HFFc6 (cell line): Measurements from ENCODE around the gene PID1. TPM values are rescaled to one million over a fixed set of nuclear protein-coding genes. Genes with fewer than 3 reads are reported as not detected.
A peak's percentile ranks its signal among the peaks of the same experiment; 100 is the strongest.

Source experiments
- DNase-seq: peaks from one replicate; pipeline ENCODE4 v3.0.0-alpha.2; 2018
- H3K27ac Mint-ChIP-seq: 2 replicates; pipeline ENCODE4 v1.8.0; 2020; ENCODE audit warnings: mild to moderate bottlenecking, mixed read lengths
- H3K27me3 Mint-ChIP-seq: 2 replicates; pipeline ENCODE4 v1.8.0; 2021; ENCODE audit warnings: mild to moderate bottlenecking, moderate library complexity, mixed read lengths; ENCODE audit not compliant: insufficient read depth
- H3K36me3 Mint-ChIP-seq: 2 replicates; pipeline ENCODE4 v1.8.0; 2021; ENCODE audit warnings: low read depth, mixed read lengths
- H3K4me1 Mint-ChIP-seq: 2 replicates; pipeline ENCODE4 v1.8.0; 2020; ENCODE audit warnings: low read depth, mixed read lengths
- H3K4me3 Mint-ChIP-seq: 2 replicates; pipeline ENCODE4 v1.8.0; 2020; ENCODE audit warnings: mild to moderate bottlenecking, moderate library complexity, mixed read lengths
- H3K9me3 Mint-ChIP-seq: 2 replicates; pipeline ENCODE4 v1.8.0; 2020; ENCODE audit warnings: mild to moderate bottlenecking, mixed read lengths
- total RNA-seq, 6 experiments: library from RNA; stranded (reverse); fragmentation: NEBNext Ultra II Directional; extraction: Animal tissue kit (Norgen Biotek cat#: 25700); gene quantifications; 2 replicates in 1 of 6; 3 replicates in 5 of 6; pipeline ENCODE4 v1.2.3, GENCODE V29; 2021
- TF ChIP-seq, protein P1 (sequence below): fragments of 200-600 bp; sonication (generic); IDR thresholded peaks from 2 replicates; pipeline ENCODE4 v1.5.0; 2021; ENCODE audit warnings: antibody characterized with exemption, mild to moderate bottlenecking

The PID1 gene
- total RNA-seq, 6 experiments from 2014 or later = 6.7 to 9.1 (median 8.6) TPM

DNA sequence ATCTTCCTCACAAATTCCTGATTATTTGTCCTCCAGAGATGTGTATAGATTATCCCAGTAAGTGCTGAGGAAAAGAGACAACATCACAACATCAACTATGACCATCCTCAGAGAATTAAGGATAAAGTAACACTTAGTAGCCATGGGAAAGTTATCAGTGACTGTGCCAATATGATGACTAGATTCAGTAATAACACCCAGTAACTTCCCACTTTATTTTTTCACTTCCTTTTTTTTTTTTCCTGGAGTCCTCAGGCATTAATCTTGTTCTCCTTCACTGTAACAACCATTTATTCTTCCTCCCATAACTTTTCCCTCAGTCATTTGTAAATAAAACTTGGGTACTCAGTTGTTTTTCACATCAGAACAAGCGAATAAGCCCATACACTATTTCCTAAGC, 16.7 kb upstream of the PID1 start:
- Mint-ChIP-seq H3K9me3 (peaks cover 9% of the 10 kb centered on the region), H3K4me3 (no peak overlapping the region), H3K27ac (no peak overlapping the region), H3K27me3 (no peaks in the 10 kb centered on the region), H3K4me1 (peaks cover 9% of the 10 kb centered on the region), H3K36me3 (peaks cover 4% of the 10 kb centered on the region; the same call in 1 of the 2 replicates)
- DNase-seq = no peak
- TF ChIP-seq, protein P1, sequence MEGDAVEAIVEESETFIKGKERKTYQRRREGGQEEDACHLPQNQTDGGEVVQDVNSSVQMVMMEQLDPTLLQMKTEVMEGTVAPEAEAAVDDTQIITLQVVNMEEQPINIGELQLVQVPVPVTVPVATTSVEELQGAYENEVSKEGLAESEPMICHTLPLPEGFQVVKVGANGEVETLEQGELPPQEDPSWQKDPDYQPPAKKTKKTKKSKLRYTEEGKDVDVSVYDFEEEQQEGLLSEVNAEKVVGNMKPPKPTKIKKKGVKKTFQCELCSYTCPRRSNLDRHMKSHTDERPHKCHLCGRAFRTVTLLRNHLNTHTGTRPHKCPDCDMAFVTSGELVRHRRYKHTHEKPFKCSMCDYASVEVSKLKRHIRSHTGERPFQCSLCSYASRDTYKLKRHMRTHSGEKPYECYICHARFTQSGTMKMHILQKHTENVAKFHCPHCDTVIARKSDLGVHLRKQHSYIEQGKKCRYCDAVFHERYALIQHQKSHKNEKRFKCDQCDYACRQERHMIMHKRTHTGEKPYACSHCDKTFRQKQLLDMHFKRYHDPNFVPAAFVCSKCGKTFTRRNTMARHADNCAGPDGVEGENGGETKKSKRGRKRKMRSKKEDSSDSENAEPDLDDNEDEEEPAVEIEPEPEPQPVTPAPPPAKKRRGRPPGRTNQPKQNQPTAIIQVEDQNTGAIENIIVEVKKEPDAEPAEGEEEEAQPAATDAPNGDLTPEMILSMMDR = no peak

GRCh38 chr2:229282758-229283546, 11.9 kb upstream of the PID1 start:
- Mint-ChIP-seq H3K9me3 (no peaks in the 10 kb centered on the region), H3K4me1 (peaks cover 10% of the 10 kb centered on the region), H3K4me3 (no peak overlapping the region; the same call in 1 of the 2 replicates), H3K27me3 (no peaks in the 10 kb centered on the region), H3K27ac (no peak overlapping the region), H3K36me3 (no peaks in the 10 kb centered on the region)
- peak; percentile 82 for DNase-seq
- TF ChIP-seq, protein P1 = no peak

GRCh38 chr2:229279516-229279915, 8.4 kb upstream of the PID1 start:
- peaks cover 17% of the 10 kb centered on the region for H3K4me1 Mint-ChIP-seq

DNA sequence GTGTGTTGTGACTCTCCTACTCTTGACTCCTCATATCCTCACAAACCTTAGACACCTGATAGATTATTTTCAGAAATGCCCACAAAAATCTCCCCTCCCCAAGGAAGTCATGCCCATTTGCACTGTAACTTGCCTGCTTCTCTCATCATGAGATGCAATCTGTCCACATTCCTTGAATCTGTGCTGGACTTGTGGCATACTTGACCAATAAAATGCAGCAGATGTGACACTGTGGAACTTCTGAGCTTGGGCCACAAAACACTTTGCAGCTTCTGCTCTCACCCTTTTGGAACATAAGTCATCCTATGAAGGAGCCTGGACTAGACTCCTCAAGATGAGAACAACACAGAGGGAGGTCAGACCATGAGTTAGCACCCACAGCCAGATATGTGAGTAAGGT, 4.4 kb upstream of the PID1 start:
- DNase-seq = no peak
- TF ChIP-seq, protein P1 = no peak

More at GRCh38 chr2:229279516-229279915, 8.4 kb upstream of the PID1 start:
- H3K36me3 Mint-ChIP-seq = no peaks in the 10 kb centered on the region
- TF ChIP-seq, protein P1 = no peak
- no peak overlapping the region for H3K27ac Mint-ChIP-seq
- peaks cover 5% of the 10 kb centered on the region; the same call in 1 of the 2 replicates for H3K27me3 Mint-ChIP-seq
- DNase-seq = no peak
- no peaks in the 10 kb centered on the region for H3K9me3 Mint-ChIP-seq
- no peak overlapping the region for H3K4me3 Mint-ChIP-seq

GRCh38 chr2:229273723-229274338, 2.7 kb upstream of the PID1 start:
- Mint-ChIP-seq H3K27ac (peak overlapping the region; percentile 11; the same call in 1 of the 2 replicates), H3K9me3 (no peaks in the 10 kb centered on the region), H3K27me3 (peaks cover 6% of the 10 kb centered on the region), H3K4me3 (peak overlapping the region; percentile 76), H3K4me1 (peaks cover 38% of the 10 kb centered on the region), H3K36me3 (no peaks in the 10 kb centered on the region)
- TF ChIP-seq, protein P1 = peak; percentile 88
- peak; percentile 84 for DNase-seq

More for the DNA sequence above, 4.4 kb upstream of the PID1 start:
- Mint-ChIP-seq H3K27ac (no peak overlapping the region), H3K27me3 (peaks cover 5% of the 10 kb centered on the region), H3K36me3 (no peaks in the 10 kb centered on the region), H3K4me1 (peaks cover 21% of the 10 kb centered on the region), H3K4me3 (no peak overlapping the region), H3K9me3 (no peaks in the 10 kb centered on the region)
